Activated CD4-positive, CD25-positive, alpha-beta regulatory T cell treated with anti-CD3 and anti-CD28 coated beads, Interleukin-2, amount 50 U/mL, for 72 hours (primary cell): ENCODE data around the gene PEMT.
"Not testable (repeated sequence)": the region's sequence is repeated elsewhere in the genome, so short reads cannot be mapped to it uniquely, and the experiment has no call there.

Experiments
- DNase-seq: peaks from one replicate; pipeline ENCODE4 v3.0.0; 2021

The PEMT gene

GRCh38 chr17:17591355-17592298 is at the start of gene PEMT:
TSS of gene PEMT (minus strand) at chr17:17591708. CDS start at chr17:17591626, 82 bp downstream.
- peak; percentile 78 for DNase-seq

- DNase-seq = not testable (repeated sequence)
These were observed 48.3 kb upstream of the PEMT start for GRCh38 chr17:17639661-17640270.

- no peak for DNase-seq
These were observed 47.0 kb upstream of the PEMT start for GRCh38 chr17:17638467-17638866.

- DNase-seq = no peak
These were observed 44.9 kb upstream of the PEMT start for GRCh38 chr17:17636272-17636885.

- not testable (repeated sequence) for DNase-seq
These were observed 44.2 kb upstream of the PEMT start for GRCh38 chr17:17635537-17636271.

- no peak for DNase-seq
These were observed 43.6 kb upstream of the PEMT start for GRCh38 chr17:17635126-17635525.

- DNase-seq = no peak
These were observed 41.8 kb upstream of the PEMT start for GRCh38 chr17:17633310-17633709.

GRCh38 chr17:17632690-17633089 is 41.2 kb upstream of the PEMT start:
- DNase-seq = not testable (repeated sequence)

GRCh38 chr17:17628388-17629008 is 37.0 kb upstream of the PEMT start:
- peak; percentile 49 for DNase-seq

GRCh38 chr17:17626840-17627239 is 35.3 kb upstream of the PEMT start:
- no peak for DNase-seq

- DNase-seq = no peak
These were observed 34.8 kb upstream of the PEMT start for GRCh38 chr17:17626151-17626805.

GRCh38 chr17:17624741-17625140 is 33.2 kb upstream of the PEMT start:
- no peak for DNase-seq

GRCh38 chr17:17623904-17624303 is 32.4 kb upstream of the PEMT start:
- no peak for DNase-seq

GRCh38 chr17:17621254-17621653 is 29.7 kb upstream of the PEMT start:
- no peak for DNase-seq

GRCh38 chr17:17613708-17614114 is 22.2 kb upstream of the PEMT start:
- DNase-seq = no peak

GRCh38 chr17:17612085-17613022 is 20.8 kb upstream of the PEMT start:
- DNase-seq = no peak

GRCh38 chr17:17609121-17609520 is 17.6 kb upstream of the PEMT start:
- no peak for DNase-seq

- DNase-seq = no peak
These were observed 15.0 kb upstream of the PEMT start for GRCh38 chr17:17606416-17607000.

GRCh38 chr17:17605729-17606088 is 14.2 kb upstream of the PEMT start:
- no peak for DNase-seq

GRCh38 chr17:17605083-17605728 is 13.7 kb upstream of the PEMT start:
- no peak for DNase-seq
